Transverse colon (tissue), 4 donors: ENCODE data around the gene TFAP2E. TPM values are rescaled to one million over a fixed set of nuclear protein-coding genes. Genes with fewer than 3 reads are reported as not detected.

Experiments
- DNase-seq: peaks from one replicate; pipeline ENCODE4 v3.0.0-alpha.2; 2019
- H3K27ac ChIP-seq, 4 donors: fragments of 200-600 bp; sonication (generic); 2 replicates each; pipeline ENCODE4 v1.5.1; 2016 to 2018; ENCODE audit warnings: inconsistent platforms in 4 of 4
- H3K27me3 ChIP-seq: fragments of 200-600 bp; sonication (generic); 2 replicates; pipeline ENCODE4 v1.5.1; 2017; ENCODE audit warnings: inconsistent platforms
- H3K36me3 ChIP-seq, 4 donors: fragments of 200-600 bp; sonication (generic); 2 replicates each; pipeline ENCODE4 v1.5.1; 2017 to 2019; ENCODE audit warnings: inconsistent platforms in 4 of 4
- H3K4me1 ChIP-seq, 4 donors: fragments of 200-600 bp; sonication (generic); 2 replicates each; pipeline ENCODE4 v1.5.1; 2017 to 2020; ENCODE audit warnings: inconsistent platforms in 4 of 4
- H3K4me3 ChIP-seq, 4 donors: fragments of 200-600 bp; sonication (generic); 1 replicate in 1 of 4; 2 replicates in 3 of 4; pipeline versions ENCODE4 v1.5.1 to v1.6.1; 2017 to 2019; ENCODE audit warnings: inconsistent platforms in 4 of 4
- H3K9me3 ChIP-seq, 2 donors: fragments of 200-600 bp; sonication (generic); 2 replicates each; pipeline ENCODE4 v1.5.1; 2017 to 2019; ENCODE audit warnings: inconsistent platforms in 2 of 2
- EP300 ChIP-seq: sonication (generic); formaldehyde crosslinking; IDR thresholded peaks from one replicate; pipeline ENCODE4 v1.6.1; 2017; ENCODE audit warnings: antibody characterized with exemption, low read depth
- POLR2A ChIP-seq: fragments of 450-650 bp; IDR thresholded peaks from one replicate; pipeline ENCODE4 v1.6.1; 2016; ENCODE audit warnings: antibody characterized with exemption, mild to moderate bottlenecking, moderate library complexity
- POLR2AphosphoS5 ChIP-seq, 3 donors: sonication (generic); formaldehyde crosslinking; IDR thresholded peaks; one replicate each; pipeline ENCODE4 v1.6.1; 2016; ENCODE audit warnings: antibody characterized with exemption in 3 of 3
- WGBS, 2 donors: methylation state at CpG; one replicate each; pipeline ENCODE4 v1.1.5; 2018; ENCODE audit warnings: low coverage in 1 of 2; 5-methylcytosine and 5-hydroxymethylcytosine counted together
- in situ Hi-C, 4 donors: fragments of 200-750 bp; cut with MboI; loops; one replicate each; pipeline versions ENCODE4 v1.15.0 to v1.15.1; 2017; ENCODE audit warnings: low sequenced_read_pairs in 3 of 4, low pct_ligation_motif_present in 1 of 4, low pct_unique_long_range_greater_than_20kb in 1 of 4
- intact Hi-C: fragments of 100-400 bp; cut with DNase I; formaldehyde crosslinking; loops from one replicate; pipeline ENCODE4 v1.15.1; 2023; ENCODE audit warnings: low total_unique reads
- total RNA-seq, 4 donors: library from RNA; depleted of rRNA; stranded (reverse); fragments of >200 nt; gene quantifications; one replicate each; pipeline ENCODE4 v1.1.0, GENCODE V29; 2016
- TF ChIP-seq, protein P1 (sequence below), 5 experiments: fragments of 200-600 bp in 3 of 5; fragments of 450-650 bp in 2 of 5; sonication (generic) in 3 of 5; IDR thresholded peaks; 1 replicate in 2 of 5; 2 replicates in 3 of 5; pipeline ENCODE4 v1.5.1; 2016 to 2017; ENCODE audit warnings: antibody characterized with exemption in 5 of 5, inconsistent platforms in 3 of 5, mild to moderate bottlenecking in 2 of 5, moderate library complexity in 1 of 5

Gene TFAP2E
- total RNA-seq, 4 donors from 2014 or later = 0.27 to 1.4 TPM; not detected in 2

DNA sequence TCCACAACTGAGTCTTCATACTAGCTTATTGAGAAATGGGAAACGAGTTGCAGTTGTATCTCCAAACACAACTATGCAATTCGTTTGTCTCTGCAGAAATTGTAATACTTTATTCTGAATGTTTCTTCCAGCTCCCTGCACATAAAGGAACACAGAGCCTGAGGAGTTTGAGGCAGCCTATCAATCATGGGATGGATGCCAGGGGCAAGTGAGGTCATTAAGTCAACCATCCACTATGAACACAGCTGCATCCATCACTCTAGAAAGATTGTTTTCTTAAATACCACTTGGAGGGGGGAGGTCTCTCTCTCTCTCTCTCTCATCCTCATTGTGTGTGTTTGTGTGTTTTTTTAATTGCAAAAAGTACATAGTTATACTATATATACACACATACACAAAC, 71.1 kb downstream of the TFAP2E start:
- intact Hi-C loops (no loop called here), in situ Hi-C loops (no loop called here)
- H3K4me1 ChIP-seq = peaks cover 8 to 23% (median 11%) of the 10 kb centered on the region in 4 donors

More for the DNA sequence above, 71.1 kb downstream of the TFAP2E start:
- WGBS, 2 donors = 44 to 48% methylated on average over 2 of the region's 2 CpGs
- Histone ChIP-seq H3K27me3 (peaks cover 25% of the 10 kb centered on the region), H3K4me3 (no peak overlapping the region), H3K36me3 (no peaks in the 10 kb centered on the region), H3K9me3 (no peaks in the 10 kb centered on the region), H3K27ac (no peak overlapping the region)
- DNase-seq = no peak
- TF ChIP-seq POLR2AphosphoS5 (IDR thresholded peaks at IDR 0.05) (no peak), EP300 (no peak), POLR2A (no peak)
- TF ChIP-seq, protein P1, sequence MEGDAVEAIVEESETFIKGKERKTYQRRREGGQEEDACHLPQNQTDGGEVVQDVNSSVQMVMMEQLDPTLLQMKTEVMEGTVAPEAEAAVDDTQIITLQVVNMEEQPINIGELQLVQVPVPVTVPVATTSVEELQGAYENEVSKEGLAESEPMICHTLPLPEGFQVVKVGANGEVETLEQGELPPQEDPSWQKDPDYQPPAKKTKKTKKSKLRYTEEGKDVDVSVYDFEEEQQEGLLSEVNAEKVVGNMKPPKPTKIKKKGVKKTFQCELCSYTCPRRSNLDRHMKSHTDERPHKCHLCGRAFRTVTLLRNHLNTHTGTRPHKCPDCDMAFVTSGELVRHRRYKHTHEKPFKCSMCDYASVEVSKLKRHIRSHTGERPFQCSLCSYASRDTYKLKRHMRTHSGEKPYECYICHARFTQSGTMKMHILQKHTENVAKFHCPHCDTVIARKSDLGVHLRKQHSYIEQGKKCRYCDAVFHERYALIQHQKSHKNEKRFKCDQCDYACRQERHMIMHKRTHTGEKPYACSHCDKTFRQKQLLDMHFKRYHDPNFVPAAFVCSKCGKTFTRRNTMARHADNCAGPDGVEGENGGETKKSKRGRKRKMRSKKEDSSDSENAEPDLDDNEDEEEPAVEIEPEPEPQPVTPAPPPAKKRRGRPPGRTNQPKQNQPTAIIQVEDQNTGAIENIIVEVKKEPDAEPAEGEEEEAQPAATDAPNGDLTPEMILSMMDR (IDR thresholded peaks at IDR 0.05) = no peak

Other genes starting within 250 kb of the TFAP2E start
- gene KIAA0319L, start 15.9 kb upstream of the TFAP2E start, total RNA-seq = 100 to 1,000 TPM in 2 of 4 donors, 10 to 100 TPM in 2; 91.7 to 112 (median 97.6) TPM
- gene NCDN, start 15.5 kb upstream of the TFAP2E start, total RNA-seq = 10 to 100 TPM in 1 of 4 donors, 1 to 10 TPM in 3; 6.7 to 11.3 (median 9.5) TPM
- 10 to 100 TPM; 16.1 to 41.6 (median 29.0) TPM for gene PSMB2, start 68.2 kb downstream of the TFAP2E start, total RNA-seq
- 1 to 10 TPM; 2.8 to 6.7 (median 4.7) TPM for gene C1orf216, start 145.6 kb downstream of the TFAP2E start, total RNA-seq
- gene CLSPN, start 196.7 kb downstream of the TFAP2E start, total RNA-seq = under 1 TPM in 2 of 4 donors, not detected in 2; 0.79 to 0.82 TPM
- gene AGO4, start 234.7 kb downstream of the TFAP2E start, total RNA-seq = 10 to 100 TPM in 3 of 4 donors, 1 to 10 TPM in 1; 6.4 to 21.3 (median 16.8) TPM